ENCODE results near the gene SYCE3.

The SYCE3 gene

GRCh38 chr22:50507991-50508884 is 54.5 kb downstream of the SYCE3 start, which contains the start of gene NCAPH2:
Gene NCAPH2, plus strand, starts transcription at chr22:50508224. Its CDS starts 114 bp downstream, at chr22:50508338.
- TF ChIP-seq POLR2A (IDR thresholded peaks at IDR 0.05; ENCODE audit: low read length) (peak; percentile 67), GATA1 (IDR thresholded peaks at IDR 0.05; ENCODE audit: low read depth, low read length) (no peak)
- peak; percentile 98 to 100 for DNase-seq

GRCh38 chr22:50507421-50507990 is 55.2 kb downstream of the SYCE3 start, which contains the start of gene LMF2:
Gene LMF2, minus strand, starts transcription at chr22:50507702. Its CDS starts 27 bp downstream, at chr22:50507675.
- TF ChIP-seq GATA1 (IDR thresholded peaks at IDR 0.05; ENCODE audit: low read depth, low read length) = no peak
- TF ChIP-seq POLR2A (IDR thresholded peaks at IDR 0.05; ENCODE audit: low read length) = no peak
- peak; percentile 95 to 100 for DNase-seq

- no peak for TF ChIP-seq GATA1 (IDR thresholded peaks at IDR 0.05; ENCODE audit: low read depth, low read length)
- no peak for TF ChIP-seq POLR2A (IDR thresholded peaks at IDR 0.05; ENCODE audit: low read length)
- peak in 1 of 2 experiments; percentile 60 for DNase-seq
Measured at GRCh38 chr22:50506611-50507420, 55.9 kb downstream of the SYCE3 start.

- no peak for DNase-seq
- TF ChIP-seq POLR2A (IDR thresholded peaks at IDR 0.05; ENCODE audit: low read length) (no peak), GATA1 (IDR thresholded peaks at IDR 0.05; ENCODE audit: low read depth, low read length) (no peak)
Measured at GRCh38 chr22:50505776-50506610, 56.7 kb downstream of the SYCE3 start.

- DNase-seq = no peak
- TF ChIP-seq GATA1 (IDR thresholded peaks at IDR 0.05; ENCODE audit: low read depth, low read length) (no peak), POLR2A (IDR thresholded peaks at IDR 0.05; ENCODE audit: low read length) (no peak)
Measured at GRCh38 chr22:50505276-50505775, 57.4 kb downstream of the SYCE3 start.

GRCh38 chr22:50504369-50505211 is 58.1 kb downstream of the SYCE3 start:
- no peak for DNase-seq
- no peak for TF ChIP-seq POLR2A (IDR thresholded peaks at IDR 0.05; ENCODE audit: low read length)
- TF ChIP-seq GATA1 (IDR thresholded peaks at IDR 0.05; ENCODE audit: low read depth, low read length) = no peak

- DNase-seq = no peak
- no peak for TF ChIP-seq GATA1 (IDR thresholded peaks at IDR 0.05; ENCODE audit: low read depth, low read length)
- no peak for TF ChIP-seq POLR2A (IDR thresholded peaks at IDR 0.05; ENCODE audit: low read length)
Measured at GRCh38 chr22:50503475-50504145, 59.1 kb downstream of the SYCE3 start.

- DNase-seq = no peak
Measured at GRCh38 chr22:50502628-50503474, 59.9 kb downstream of the SYCE3 start.

GRCh38 chr22:50502096-50502495 is 60.6 kb downstream of the SYCE3 start:
- DNase-seq = no peak

More at GRCh38 chr22:50502628-50503474, 59.9 kb downstream of the SYCE3 start:
- TF ChIP-seq POLR2A (IDR thresholded peaks at IDR 0.05; ENCODE audit: low read length) (no peak), GATA1 (IDR thresholded peaks at IDR 0.05; ENCODE audit: low read depth, low read length) (no peak)

More at GRCh38 chr22:50502096-50502495, 60.6 kb downstream of the SYCE3 start:
- TF ChIP-seq POLR2A (IDR thresholded peaks at IDR 0.05; ENCODE audit: low read length) = no peak
- no peak for TF ChIP-seq GATA1 (IDR thresholded peaks at IDR 0.05; ENCODE audit: low read depth, low read length)

Measured in erythroblast (primary cell).